ENCODE results near the gene KCNJ12. TPM values are rescaled to one million over a fixed set of nuclear protein-coding genes. Genes with fewer than 3 reads are reported as not detected.
A peak's percentile ranks its signal among the peaks of the same experiment; 100 is the strongest.
"Not testable (repeated sequence)": the region's sequence is repeated elsewhere in the genome, so short reads cannot be mapped to it uniquely, and the experiment has no call there.

KCNJ12 gene
- total and polyA plus RNA-seq, 2 of the 13 experiments (the other 11 are each of a cell fraction or from before 2014, with no cell fraction given): not detected

DNA sequence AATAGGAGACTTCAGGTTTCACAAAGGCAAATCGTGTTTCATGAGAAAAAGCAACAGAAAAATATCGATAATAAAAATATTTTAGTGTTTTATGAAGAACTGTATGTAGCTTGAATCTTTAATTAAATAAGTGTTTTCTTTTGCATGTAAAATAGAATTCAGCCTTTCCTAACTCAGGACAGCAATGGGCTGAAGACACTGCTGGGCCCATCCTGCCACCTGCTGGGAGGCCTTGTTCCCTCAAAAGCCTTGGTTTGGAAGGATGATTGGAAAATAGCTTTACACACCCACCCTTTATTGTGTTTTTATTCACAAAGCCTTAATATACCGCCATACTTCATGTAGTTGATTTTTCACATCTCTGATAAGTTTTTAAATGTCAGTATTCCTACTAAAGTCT, 73.7 kb downstream of the KCNJ12 start:
- H3K27ac ChIP-seq (ENCODE audit: extremely low read length, insufficient read depth, low read length); H3K4me2 ChIP-seq (ENCODE audit: low read depth, low read length); BruUV-seq (replicated peaks); H3K4me3 ChIP-seq (replicated peaks in 1 of 3; ENCODE audit: insufficient read depth in 1 of 3, low read depth in 2 of 3, low read length in 3 of 3); DNase-seq (ENCODE audit: low spot score); POLR2A ChIA-PET; H3K9ac ChIP-seq (ENCODE audit: insufficient read depth, low read depth, low read length); H3K36me3 ChIP-seq (replicated peaks in 1 of 2; ENCODE audit: control insufficient read depth in 1 of 2, insufficient read depth in 2 of 2, low read length in 2 of 2); H4K20me1 ChIP-seq (ENCODE audit: insufficient read depth, low read length); H3K4me1 ChIP-seq (ENCODE audit: insufficient read depth, low read length); H2AFZ ChIP-seq (ENCODE audit: low read length); H3K9me3 ChIP-seq (ENCODE audit: low read length); H3K79me2 ChIP-seq (ENCODE audit: insufficient read depth, low read length): not testable (repeated sequence)
- CTCF ChIA-PET (ENCODE audit: low intra/inter-chr PET ratio, low total read pairs): interaction anchor here (1.1 kb wide), 1 partner anchor 170 kb away, joined by 3 read pairs; no protein-coding TSS in a partner anchor
- peaks cover 1 to 14% of the 10 kb centered on the region in 2 experiments; a peak in 3 of 5 replicates for H3K27me3 ChIP-seq (ENCODE audit: control insufficient read depth in 1 of 2, insufficient read depth in 2 of 2, low read length in 2 of 2)
- intact Hi-C loops (cut with micrococcal nuclease; ENCODE audit: unreplicated experiment) (loop anchor here (2.0 kb wide), 1 partner anchor 331 kb away; no protein-coding TSS in a partner anchor), in situ Hi-C loops (cut with HindIII; ENCODE audit: extremely low pct_ligation_motif_present, low pct_unique_long_range_greater_than_20kb) (loop anchor here (10.0 kb wide), 1 partner anchor 165 kb away; the partner anchor contains the start of gene MAP2K3)
- FAIRE-seq (peak; percentile 94), ATAC-seq (peak; percentile 64)
- WGBS (ENCODE audit: low lambda C conversion rate): 0% methylated on average over 3 of the region's 3 CpGs
- TF ChIP-seq, protein P1, sequence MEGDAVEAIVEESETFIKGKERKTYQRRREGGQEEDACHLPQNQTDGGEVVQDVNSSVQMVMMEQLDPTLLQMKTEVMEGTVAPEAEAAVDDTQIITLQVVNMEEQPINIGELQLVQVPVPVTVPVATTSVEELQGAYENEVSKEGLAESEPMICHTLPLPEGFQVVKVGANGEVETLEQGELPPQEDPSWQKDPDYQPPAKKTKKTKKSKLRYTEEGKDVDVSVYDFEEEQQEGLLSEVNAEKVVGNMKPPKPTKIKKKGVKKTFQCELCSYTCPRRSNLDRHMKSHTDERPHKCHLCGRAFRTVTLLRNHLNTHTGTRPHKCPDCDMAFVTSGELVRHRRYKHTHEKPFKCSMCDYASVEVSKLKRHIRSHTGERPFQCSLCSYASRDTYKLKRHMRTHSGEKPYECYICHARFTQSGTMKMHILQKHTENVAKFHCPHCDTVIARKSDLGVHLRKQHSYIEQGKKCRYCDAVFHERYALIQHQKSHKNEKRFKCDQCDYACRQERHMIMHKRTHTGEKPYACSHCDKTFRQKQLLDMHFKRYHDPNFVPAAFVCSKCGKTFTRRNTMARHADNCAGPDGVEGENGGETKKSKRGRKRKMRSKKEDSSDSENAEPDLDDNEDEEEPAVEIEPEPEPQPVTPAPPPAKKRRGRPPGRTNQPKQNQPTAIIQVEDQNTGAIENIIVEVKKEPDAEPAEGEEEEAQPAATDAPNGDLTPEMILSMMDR (CRISPR knock-in tag; IDR thresholded peaks at IDR 0.05): 0 out of 2 replicates have a peak, but pooled peaks have one; percentile 9
- peak; percentile 44 for TF ChIP-seq STAG1 (CRISPR knock-in tag; IDR thresholded peaks at IDR 0.05)

DNA sequence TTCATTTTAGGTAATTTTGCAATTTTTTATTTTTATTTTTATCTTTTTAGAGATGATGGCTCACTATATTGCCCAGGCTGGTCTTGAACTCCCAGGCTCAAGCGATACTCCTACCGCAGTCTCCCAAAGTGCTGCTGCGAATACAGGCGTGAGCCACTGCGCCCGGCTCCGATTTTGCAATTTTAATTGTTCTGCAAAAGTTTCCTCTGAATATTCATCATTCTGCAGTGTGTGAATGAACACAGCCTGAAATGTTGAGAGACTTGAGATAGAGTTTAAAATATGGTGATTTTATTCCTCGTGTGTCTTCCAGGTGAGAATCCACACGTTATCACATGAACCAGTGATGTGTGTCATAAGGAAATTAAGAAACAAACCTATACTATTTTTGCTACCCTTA, 75.8 kb downstream of the KCNJ12 start:
- ChIA-PET CTCF (ENCODE audit: low intra/inter-chr PET ratio, low total read pairs) (interaction anchor here (1.2 kb wide), 1 partner anchor 61 kb away, joined by 3 read pairs; no protein-coding TSS in a partner anchor), POLR2A (no interaction called here)
- peaks cover 5% of the 10 kb centered on the region; the same call in 1 of the 2 replicates for H3K4me1 ChIP-seq (ENCODE audit: insufficient read depth, low read length)
- no peaks in the 10 kb centered on the region for H3K9me3 ChIP-seq (ENCODE audit: low read length)
- no peaks in the 10 kb centered on the region for H3K36me3 ChIP-seq (replicated peaks in 1 of 2; ENCODE audit: control insufficient read depth in 1 of 2, insufficient read depth in 2 of 2, low read length in 2 of 2)
- H3K27me3 ChIP-seq (ENCODE audit: control insufficient read depth in 1 of 2, insufficient read depth in 2 of 2, low read length in 2 of 2): peaks cover 1 to 14% of the 10 kb centered on the region in 2 experiments; a peak in 3 of 5 replicates
- H3K4me3 ChIP-seq (replicated peaks in 1 of 3; ENCODE audit: insufficient read depth in 1 of 3, low read depth in 2 of 3, low read length in 3 of 3): no peak overlapping the region
- no peak overlapping the region for H2AFZ ChIP-seq (ENCODE audit: low read length)
- no peaks in the 10 kb centered on the region for H4K20me1 ChIP-seq (ENCODE audit: insufficient read depth, low read length)
- in situ Hi-C loops (cut with HindIII; ENCODE audit: extremely low pct_ligation_motif_present, low pct_unique_long_range_greater_than_20kb) (loop anchor here (10.0 kb wide), 1 partner anchor 167 kb away; the partner anchor contains the start of gene MAP2K3), intact Hi-C loops (cut with micrococcal nuclease; ENCODE audit: unreplicated experiment) (loop anchor here (2.0 kb wide), 2 partner anchors 171 to 333 kb away; no protein-coding TSS in a partner anchor)
- no peaks in the 10 kb centered on the region for H3K79me2 ChIP-seq (ENCODE audit: insufficient read depth, low read length)
- no peak for FAIRE-seq
- H3K27ac ChIP-seq (ENCODE audit: extremely low read length, insufficient read depth, low read length): no peak overlapping the region
- DNase-seq (ENCODE audit: low spot score): no peak
- no peak for ATAC-seq
- 45% methylated on average over 9 of the region's 9 CpGs for WGBS (ENCODE audit: low lambda C conversion rate)
- no TSS peak for BruUV-seq (replicated peaks)
- H3K4me2 ChIP-seq (ENCODE audit: low read depth, low read length): no peak overlapping the region
- H3K9ac ChIP-seq (ENCODE audit: insufficient read depth, low read depth, low read length): no peak overlapping the region
- TF ChIP-seq ZNF678 (CRISPR knock-in tag; IDR thresholded peaks at IDR 0.05) (no peak), RARG (CRISPR knock-in tag; IDR thresholded peaks at IDR 0.05; ENCODE audit: low read depth) (no peak), ZNF75D (CRISPR knock-in tag; IDR thresholded peaks at IDR 0.05; ENCODE audit: borderline replicate concordance) (no peak), ARNT2 (CRISPR knock-in tag; IDR thresholded peaks at IDR 0.05; ENCODE audit: low read depth) (no peak), TARDBP (CRISPR knock-in tag; IDR thresholded peaks at IDR 0.05) (no peak), ZNF160 (CRISPR knock-in tag; IDR thresholded peaks at IDR 0.05) (no peak), GATA4 (IDR thresholded peaks at IDR 0.05; ENCODE audit: borderline replicate concordance, low read depth) (no peak), MBNL3 (CRISPR knock-in tag; conservative IDR thresholded peaks at IDR 0.05) (no peak), ZFP36 (IDR thresholded peaks at IDR 0.05; ENCODE audit: borderline replicate concordance, low read depth, low read length, partially characterized antibody) (no peak), MEIS2 (CRISPR knock-in tag; IDR thresholded peaks at IDR 0.05) (no peak)
- TF ChIP-seq, protein P2, sequence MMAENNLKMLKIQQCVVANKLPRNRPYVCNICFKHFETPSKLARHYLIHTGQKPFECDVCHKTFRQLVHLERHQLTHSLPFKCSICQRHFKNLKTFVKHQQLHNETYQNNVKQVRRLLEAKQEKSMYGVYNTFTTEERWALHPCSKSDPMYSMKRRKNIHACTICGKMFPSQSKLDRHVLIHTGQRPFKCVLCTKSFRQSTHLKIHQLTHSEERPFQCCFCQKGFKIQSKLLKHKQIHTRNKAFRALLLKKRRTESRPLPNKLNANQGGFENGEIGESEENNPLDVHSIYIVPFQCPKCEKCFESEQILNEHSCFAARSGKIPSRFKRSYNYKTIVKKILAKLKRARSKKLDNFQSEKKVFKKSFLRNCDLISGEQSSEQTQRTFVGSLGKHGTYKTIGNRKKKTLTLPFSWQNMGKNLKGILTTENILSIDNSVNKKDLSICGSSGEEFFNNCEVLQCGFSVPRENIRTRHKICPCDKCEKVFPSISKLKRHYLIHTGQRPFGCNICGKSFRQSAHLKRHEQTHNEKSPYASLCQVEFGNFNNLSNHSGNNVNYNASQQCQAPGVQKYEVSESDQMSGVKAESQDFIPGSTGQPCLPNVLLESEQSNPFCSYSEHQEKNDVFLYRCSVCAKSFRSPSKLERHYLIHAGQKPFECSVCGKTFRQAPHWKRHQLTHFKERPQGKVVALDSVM (CRISPR knock-in tag; IDR thresholded peaks at IDR 0.05): no peak

All from HepG2 (cell line).